Measurements from ENCODE around the gene UPF2.

Gene UPF2

DNA sequence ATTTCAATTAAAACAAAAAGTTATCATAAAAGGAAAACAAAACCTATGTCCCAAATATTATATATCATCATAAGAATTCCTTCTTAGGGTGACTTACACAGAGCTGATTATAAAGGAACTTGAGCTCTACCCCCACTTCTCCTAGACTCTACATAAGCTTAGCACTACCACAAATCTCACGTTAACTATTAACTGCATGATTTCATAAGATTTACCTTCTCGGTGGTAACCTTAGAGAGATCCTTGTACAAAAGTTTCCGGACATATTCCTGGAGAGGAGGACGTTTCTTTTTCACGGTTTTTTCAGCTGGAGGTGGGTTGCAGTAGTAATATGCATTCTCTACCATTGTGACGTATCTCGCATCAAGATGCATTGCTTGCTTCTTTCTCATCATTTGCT, 83.7 kb downstream of the UPF2 start:
- no peak for DNase-seq (ENCODE audit: low read depth)

DNA sequence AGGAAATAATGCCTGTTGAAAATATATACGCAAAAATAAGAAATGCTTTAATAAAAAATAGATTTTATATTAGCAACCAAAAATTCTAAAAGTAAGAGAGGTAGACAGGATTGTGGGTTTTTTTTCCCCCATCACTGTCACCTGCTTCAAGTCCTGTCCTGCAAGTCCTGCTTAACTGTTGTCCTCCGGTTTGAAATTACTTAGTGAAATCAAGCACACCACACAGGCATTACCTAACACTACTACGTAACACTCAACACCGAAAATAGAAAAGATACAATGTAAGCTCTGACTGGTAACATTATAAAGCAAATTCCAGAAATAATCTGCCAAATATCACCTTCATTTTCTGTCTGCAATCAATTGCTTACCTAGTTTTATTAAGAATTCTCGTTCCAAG, 90.9 kb downstream of the UPF2 start:
- no peak for DNase-seq (ENCODE audit: low read depth)

DNA sequence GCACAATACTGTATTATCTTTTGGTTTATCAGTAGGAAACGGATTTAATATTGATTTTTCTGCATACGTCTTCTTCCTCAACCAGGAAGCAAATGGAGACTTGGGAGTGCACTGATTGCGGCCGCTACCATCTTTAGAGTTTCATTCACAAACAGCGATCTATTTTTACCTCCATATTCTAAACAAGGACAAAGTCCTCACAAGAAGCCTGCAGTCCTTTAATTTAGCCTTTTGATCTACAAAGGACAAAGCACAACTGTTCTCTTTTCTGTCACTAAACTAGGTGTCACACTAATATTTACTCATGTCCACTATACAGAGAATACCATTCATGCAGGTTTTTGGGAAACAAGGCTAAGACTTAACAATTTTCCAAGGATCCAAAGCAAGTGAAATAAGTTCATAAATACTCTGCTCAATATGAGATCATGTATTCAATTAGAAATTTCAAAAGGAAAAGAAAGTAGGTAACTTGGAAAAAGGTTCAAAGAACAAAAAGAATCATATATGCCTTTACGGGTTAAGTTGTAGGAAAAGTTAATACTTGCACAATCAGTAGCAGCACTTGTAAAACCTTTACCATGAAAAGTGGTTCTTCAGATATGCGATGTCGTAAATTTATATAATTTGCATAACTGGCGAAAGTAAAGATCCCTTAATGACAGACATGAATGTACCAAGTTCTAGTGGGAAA, 92.1 kb downstream of the UPF2 start:
- no peak for DNase-seq (ENCODE audit: low read depth)

DNA sequence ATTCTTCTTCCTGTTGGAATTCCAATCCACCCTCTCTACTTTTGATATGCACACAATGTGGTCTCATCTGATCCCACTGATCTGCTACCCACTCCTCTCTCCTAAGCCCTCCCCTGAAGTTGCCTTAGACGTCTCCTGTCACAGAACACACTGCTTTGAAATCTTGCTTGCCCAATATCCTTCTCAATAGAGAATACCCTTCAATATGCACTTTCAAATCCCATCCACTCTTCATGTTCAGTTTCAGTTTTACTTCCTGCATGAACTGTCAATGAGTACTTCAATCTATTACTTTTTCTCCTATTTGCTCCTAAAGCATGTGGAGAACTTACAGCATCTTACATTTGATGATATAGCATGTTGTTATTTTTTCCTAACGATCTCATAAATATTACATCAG, 93.5 kb downstream of the UPF2 start:
- DNase-seq (ENCODE audit: low read depth), result no peak

DNA sequence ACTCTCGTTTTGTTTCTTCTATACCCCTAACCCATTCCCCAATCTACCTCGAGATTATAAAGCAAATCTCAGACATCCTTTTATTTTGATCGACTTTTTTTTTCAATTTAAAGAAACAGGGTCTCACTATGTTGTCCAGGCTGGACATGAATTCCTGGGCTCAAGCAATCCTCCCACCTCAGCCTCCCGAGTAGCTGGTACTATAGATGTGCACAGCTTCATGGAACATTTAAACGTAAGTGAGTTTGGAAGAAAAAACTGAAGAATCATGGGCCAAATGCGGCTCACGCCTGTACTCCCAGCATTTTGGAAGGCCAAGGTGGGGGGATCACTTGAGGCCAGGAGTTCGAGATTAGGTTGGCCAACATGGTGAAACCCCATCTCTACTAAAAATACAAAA, 96.0 kb downstream of the UPF2 start:
- no peak for DNase-seq (ENCODE audit: low read depth)

DNA sequence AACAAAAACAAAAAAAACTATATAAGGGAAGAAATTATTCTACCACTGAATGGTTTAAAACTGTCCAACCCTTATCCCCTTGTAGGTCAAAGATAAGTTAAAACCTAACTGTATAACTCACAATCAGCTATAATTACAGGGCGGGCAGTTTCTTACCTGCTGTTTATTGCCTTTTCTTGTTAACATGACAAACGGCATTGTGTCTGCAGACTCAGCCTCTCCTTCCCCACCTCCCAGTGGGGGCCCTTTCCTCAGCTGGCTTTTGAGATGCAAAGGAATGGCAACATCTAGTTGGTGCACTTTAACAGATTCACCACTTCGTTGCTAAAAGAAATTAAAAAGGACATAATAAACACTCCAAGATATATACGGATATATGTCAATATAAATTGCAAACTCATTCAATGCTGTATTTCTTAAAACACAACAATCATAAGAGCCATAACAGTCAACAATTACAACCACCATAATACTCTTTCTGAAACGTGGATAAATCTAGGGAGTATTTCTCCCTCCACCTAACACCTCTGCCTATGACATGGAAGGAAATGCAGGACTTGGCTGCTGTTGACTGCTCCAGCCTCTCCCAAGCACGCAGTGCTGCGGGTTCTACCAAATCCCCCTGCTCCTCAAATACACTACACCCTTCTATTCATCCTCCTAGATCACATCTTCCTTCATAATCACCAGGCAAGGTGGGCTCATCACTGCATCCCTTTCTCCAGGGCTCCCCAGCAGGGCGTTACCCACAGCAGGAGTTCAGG, 106.0 kb downstream of the UPF2 start:
- DNase-seq (ENCODE audit: low read depth), result no peak

DNA sequence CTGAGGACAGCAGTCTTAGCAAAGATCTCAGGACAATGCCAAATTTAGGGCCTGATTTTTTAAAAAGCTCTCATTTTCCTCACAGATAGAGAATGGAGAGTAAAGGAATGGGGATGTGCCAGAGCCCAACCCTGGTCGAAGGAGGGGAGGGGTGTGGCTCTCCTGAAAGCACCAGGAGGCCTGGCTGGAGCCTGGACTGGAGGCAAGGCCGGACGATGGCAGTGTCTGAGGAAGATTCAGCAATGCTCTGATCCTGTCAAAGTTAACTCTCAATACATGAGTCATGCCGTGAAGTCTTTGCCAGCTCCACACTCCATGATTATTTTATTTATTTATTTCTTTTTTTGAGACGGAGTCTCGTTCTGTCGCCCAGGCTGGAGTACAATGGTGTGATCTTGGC, 108.3 kb downstream of the UPF2 start:
- no peak for DNase-seq (ENCODE audit: low read depth)

DNA sequence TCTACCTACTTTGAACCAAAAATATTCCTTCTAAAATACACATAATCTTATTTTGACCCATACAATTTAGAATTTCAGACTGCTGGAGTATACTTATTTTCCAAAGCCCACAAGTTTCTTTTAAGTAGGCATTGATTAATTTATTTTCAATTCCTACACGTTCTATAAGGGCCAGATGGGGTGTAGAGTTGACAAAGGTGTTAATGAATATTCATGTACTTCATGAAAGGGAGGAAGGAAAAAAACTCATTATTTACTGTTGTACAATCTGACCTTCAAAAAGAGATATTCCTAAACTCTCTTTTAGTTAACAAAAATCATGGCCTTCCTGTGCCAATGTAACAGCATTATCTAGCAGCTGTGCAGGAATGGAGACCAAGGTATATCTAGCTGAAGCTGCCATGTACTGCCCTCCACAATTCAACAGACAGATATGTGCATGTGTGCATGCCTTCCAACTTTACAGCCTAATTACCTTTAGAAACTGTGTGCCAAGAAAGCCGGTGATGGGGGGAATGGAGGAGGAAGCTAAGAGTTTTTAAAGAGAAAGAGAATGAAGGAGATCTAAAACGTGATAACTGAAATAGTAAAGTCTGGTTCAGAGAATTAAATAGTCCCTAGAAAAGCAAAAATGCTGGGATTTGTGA, 108.9 kb downstream of the UPF2 start:
- DNase-seq (ENCODE audit: low read depth), result no peak

DNA sequence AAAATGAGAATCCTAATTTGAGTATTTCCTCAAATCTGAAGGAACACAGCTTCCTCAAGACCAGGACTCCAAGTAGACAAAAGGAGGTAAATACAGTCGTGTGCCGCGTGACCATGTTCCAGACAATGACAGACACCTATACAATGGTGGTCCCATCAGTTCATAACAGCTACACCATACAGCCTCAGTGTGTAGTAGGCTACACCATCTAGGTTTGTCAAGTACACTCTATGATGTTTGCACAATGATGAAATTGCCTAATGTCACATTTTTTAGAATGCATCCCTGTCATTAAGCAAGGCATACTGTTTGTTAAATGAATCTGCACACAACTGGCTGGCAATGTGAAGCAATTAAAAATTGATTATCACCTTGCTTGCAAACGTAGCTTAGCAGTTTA, 111.6 kb downstream of the UPF2 start:
- DNase-seq (ENCODE audit: low read depth), result no peak

DNA sequence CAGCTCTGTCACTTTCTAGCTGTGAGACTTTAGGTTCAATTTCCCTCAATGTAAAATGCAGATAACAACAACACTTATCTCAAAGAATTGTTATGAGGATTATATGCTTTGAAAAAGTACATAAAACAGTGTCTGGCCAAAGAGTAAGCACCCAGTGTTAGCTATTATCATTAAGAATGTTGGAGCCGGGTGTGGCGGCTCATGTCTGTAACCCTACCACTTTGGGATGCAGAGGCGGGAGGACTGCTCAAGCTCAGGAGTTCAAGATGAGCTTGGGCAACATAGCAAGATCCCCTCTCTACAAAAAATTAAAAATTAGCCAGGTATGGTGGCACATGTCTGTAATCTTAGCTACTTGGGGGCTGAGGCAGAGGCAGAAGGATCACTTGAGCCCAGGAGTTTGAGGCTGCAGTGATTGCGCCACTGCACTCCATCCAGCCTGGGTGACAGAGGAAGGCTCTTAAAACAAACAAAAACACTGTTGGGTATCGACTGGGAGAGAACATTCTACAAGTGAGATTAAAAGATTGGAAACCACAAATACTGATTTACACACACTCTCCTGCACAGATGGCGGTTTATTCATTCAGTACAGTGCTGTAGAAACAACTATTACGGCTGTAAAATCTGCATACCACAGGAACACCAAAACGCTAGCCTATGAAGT, 112.2 kb downstream of the UPF2 start:
- no peak for DNase-seq (ENCODE audit: low read depth)

DNA sequence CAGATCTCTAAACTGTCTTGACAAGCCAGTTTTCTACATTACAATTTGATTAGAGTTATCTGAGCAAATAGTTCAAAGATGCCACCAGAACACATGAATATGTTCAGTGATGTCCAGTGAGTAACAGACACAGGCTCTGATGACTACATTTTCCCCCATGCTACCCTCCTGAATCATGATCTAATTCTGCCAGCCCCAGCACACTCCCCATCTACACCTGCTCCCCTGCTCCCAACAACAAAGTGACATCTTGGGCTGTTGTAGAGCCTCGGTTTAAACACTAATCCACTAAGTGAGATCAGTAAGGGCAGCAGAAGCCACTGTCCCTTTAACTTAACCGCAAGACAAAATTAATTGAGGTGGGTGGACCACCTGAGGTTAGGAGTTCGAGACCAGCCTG, 114.9 kb downstream of the UPF2 start:
- DNase-seq (ENCODE audit: low read depth), result no peak

DNA sequence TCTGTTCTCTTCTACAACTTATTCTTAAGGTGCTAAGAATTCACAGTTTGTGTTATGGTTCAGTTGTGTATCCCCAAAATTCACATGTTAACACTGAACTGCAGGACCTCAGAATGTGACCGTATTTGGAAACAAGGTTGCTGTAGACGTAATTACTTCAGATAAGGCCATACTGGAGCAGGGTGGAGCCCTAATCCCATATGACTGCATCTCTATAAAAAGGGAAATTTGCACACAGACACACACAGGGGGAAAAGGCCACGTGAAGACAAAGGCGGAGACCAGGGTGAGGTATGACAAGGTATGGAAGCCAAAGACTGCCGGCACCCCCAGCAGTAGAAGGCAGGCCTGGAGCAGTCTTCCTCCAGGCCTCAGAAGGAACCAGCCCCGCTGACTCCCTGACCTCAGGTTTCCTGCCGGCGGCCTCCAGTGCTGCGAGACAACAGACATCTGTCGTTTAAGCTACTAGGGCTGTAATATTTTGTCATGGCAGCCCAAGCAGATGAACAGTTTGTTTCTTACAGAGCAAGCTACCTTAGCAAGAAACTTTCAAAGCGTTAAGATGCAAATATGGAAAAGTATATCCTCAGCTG, 120.7 kb downstream of the UPF2 start:
- no peak for DNase-seq (ENCODE audit: low read depth)

DNA sequence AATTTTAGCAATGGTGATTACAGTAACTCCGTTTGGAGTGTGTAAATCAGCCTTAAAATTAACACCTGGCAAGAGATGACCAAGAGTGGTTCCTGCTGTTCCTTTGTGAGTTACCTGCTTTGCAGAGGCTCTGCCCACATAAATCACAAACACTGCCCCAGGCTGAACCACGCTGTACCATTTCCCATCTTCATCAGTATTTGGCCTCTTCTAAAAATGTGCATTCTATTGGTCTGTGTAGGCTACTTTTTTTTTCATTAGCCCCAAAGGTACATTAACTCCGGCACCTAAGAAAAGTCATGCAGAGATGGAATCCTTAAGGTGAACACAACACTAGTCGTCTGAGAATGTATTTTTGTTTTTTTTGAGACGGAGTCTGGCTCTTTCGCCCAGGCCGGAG, 123.3 kb downstream of the UPF2 start:
- no peak for DNase-seq (ENCODE audit: low read depth)

DNA sequence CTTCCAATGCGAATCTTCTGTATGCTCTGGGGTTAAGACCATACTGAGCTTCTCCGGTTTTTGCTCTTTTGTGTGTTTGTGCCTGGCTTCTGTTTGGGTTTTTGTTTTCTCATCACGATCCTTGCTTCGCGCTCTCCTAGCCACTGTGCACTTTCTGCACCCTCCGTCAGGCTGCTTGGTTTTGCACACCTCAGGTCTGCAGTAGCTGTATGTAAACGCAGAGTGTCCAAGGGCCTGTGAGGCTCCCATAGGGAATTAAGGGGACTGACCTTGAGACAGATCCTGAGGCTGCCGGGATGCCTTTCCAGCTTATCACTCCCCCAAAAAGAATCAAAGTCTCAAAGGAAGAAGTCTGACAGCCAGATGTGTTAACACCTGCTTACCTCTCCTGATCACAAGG, 124.2 kb downstream of the UPF2 start:
- no peak for DNase-seq (ENCODE audit: low read depth)

DNA sequence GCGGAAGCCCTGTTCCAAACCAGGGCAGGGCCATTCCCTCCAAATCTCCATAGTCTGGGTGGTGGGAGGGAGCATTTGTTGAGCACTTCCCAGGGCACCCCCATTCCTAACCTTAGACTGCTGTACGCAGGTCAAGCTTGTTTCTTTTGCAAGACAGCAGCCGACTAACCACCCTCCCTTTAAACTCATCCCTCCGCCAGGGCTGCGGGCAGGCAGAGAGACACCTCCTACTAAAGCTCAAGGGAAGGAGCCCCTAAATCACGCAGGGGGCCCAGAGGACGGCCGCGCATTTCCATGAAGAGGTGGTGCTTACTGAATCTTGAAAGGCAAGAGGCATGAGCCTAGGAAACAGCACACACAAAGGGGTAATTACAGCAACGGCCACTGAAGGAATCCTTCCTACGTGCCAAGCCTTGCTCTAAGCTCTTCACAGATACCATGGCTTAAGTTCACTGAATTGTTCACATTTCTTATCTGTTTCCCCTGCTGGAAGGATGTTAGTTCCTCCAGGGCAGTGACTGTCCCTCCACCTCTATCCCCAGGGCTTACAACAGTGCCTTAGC, 129.4 kb downstream of the UPF2 start:
- DNase-seq (ENCODE audit: low read depth), result no peak

DNA sequence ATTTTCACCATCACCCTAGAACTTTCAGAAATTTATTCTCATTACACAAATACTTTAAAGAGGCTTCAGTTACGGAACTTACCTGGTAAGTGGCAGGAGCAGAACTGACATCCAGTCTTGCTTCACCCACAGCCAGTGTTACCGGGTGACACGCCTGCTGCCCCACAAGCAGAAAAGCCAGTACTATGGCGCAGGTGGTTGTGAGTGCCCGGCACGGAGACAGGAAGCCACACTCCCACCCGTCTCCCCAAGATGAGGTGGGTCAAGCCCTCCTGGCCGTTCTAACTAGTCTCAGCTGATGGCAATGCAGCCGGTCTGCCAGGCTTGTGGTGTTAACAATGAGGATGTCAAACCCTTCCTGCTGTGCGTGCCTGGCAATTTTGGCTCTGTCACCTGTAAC, 132.5 kb downstream of the UPF2 start:
- no peak for DNase-seq (ENCODE audit: low read depth)

DNA sequence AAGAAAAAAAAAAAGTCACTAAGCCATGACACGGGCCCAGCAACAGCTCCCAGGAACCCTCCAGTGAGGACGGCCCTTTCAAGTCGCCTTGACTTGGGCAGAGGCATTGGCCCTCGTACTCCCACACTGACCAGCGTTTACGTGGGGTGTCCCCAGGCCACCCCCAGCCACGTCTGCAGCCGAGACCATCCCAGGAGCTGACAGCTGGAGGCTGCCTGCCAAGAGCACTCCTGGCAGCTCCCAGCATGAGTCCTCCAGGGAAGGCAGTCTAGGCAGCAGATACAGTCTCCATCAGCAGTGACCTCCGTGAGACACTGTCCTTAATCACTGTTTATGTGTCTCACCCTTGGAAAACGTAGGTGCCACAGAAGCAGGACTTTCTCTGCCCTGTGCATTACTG, 133.0 kb downstream of the UPF2 start:
- no peak for DNase-seq (ENCODE audit: low read depth)

DNA sequence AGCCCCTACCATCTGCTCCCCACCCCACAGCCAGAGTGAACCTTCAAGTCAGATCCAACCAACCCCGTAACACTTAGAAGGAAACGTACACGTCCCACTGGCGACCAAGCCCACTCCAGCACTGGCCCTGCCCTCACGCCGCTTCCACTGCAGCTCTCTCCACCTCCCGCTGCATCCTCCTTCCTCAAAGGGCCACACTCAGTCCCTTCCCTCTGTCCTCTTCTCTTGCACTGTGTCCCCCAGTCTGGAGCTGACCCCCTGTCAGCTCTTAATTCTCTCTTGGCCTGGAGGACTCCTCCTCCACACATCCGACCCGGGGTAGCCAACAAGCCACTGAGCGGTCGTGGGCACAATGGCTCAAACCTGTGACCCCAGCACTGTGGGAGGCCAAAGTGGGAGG, 133.6 kb downstream of the UPF2 start:
- DNase-seq (ENCODE audit: low read depth), result no peak

DNA sequence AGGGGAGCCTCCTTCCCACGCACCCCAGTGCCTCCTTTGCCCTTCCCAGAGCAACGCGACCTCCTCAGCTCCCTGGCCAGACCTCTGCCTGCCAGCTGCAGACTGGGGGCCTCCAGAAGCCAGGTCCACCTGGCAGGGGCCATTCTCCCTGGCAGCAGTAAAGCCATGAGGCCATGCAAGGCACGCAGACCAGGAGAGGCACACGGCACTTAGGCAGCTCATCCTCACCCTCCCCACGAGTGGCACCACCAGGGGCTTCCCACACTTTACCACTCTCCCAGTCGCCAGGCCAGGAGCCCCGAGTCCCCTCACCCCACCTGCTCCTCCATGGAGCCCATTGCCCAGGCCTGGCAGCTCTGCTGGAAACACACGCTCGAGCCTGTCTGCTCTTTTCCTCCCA, 134.1 kb downstream of the UPF2 start:
- no peak for DNase-seq (ENCODE audit: low read depth)

DNA sequence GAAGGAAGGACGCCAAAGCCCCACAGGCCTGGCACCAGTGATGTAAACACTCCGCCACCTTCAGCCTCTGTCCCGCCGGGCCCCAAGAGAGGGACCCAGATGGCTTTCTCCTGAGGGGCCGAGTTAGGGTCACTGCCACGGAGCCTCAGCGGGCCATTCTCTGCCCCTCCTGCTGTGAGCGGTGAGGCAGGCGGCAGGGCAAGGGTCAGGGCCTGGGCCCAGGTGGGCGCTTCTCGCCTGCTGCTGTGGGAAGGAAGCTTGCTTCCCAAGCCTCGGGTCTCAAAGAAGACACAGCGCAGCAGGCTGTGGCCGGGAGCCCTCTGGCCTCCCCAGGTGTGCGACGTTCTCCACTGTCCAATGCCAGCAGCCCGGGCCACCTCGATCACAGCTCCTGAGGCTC, 134.7 kb downstream of the UPF2 start:
- DNase-seq (ENCODE audit: low read depth), result no peak

DNA sequence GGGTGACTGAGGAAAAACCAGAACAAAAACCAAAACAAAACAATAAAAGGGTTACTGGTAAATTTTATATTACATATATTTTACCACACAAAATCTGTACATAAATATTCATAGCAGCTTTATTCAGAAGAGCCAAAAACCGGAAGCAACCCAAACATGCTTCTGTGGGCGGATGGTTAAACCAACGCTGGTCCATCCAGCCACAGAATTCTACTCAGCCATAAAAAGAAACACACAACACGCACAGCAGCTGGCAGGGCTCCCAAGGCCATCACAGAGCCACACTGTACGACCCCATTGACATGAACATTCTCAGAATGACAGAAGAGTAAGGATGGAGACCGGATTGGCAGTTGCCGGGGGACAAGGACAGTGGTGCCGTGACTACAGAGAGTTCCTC, 135.9 kb downstream of the UPF2 start:
- no peak for DNase-seq (ENCODE audit: low read depth)

DNA sequence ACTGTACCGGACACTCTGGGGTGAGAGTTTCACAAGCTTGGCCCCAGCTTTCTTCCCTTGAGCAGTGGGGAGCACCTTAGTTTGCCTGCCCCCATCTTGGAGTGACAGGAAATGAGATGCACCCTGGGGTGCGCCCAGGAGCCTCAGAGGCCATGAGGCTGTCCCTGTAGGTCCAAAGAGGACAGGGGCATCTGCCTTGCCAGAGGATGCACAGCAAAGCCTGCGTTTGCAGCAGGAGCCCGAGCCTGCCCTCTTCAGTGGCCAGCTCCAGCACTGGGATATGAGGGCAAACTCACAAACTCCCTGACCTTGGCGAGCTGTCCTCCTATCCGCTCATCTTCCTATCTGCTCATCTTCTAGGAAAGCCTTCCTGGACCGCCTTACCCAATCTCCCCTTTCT, 140.0 kb downstream of the UPF2 start:
- no peak for DNase-seq (ENCODE audit: low read depth)
